Upper lobe of left lung (tissue), 6 donors: Measurements from ENCODE around the gene S100A2. TPM values are rescaled to one million over a fixed set of nuclear protein-coding genes. Genes with fewer than 3 reads are reported as not detected.
"Not testable (repeated sequence)": the region's sequence is repeated elsewhere in the genome, so short reads cannot be mapped to it uniquely, and the experiment has no call there.

Experiments used
- ATAC-seq, 2 donors: fragments of 200-7000 bp; cut with Tn5 transposase; one replicate each; pipeline ENCODE4 v1.9.1; 2022; ENCODE audit warnings: mild to moderate bottlenecking in 2 of 2, moderate library complexity in 2 of 2; ENCODE audit not compliant: low FRiP score in 2 of 2
- DNase-seq, 2 donors: peaks; one replicate each; pipeline ENCODE4 v3.0.0-alpha.2; 2019 to 2020
- H3K27ac ChIP-seq, 4 donors: fragments of 200-600 bp; sonication (generic); one replicate each; pipeline ENCODE4 v1.5.1; 2016 to 2019
- H3K27me3 ChIP-seq, 4 donors: fragments of 200-600 bp; sonication (generic); one replicate each; pipeline ENCODE4 v1.5.1; 2017 to 2019
- H3K36me3 ChIP-seq, 4 donors: fragments of 200-600 bp; sonication (generic); one replicate each; pipeline ENCODE4 v1.5.1; 2016 to 2019
- H3K4me1 ChIP-seq, 4 donors: fragments of 200-600 bp; sonication (generic); one replicate each; pipeline ENCODE4 v1.5.1; 2018 to 2019
- H3K4me3 ChIP-seq, 4 donors: fragments of 200-600 bp; sonication (generic); one replicate each; pipeline ENCODE4 v1.5.1; 2017 to 2019; ENCODE audit warnings: mild to moderate bottlenecking in 2 of 4, moderate library complexity in 1 of 4
- H3K9me3 ChIP-seq, 4 donors: fragments of 200-600 bp; sonication (generic); one replicate each; pipeline ENCODE4 v1.5.1; 2018 to 2019
- CTCF ChIP-seq, 6 experiments: fragments of 450-650 bp in 4 of 6; fragments of 200-600 bp in 2 of 6; sonication (generic) in 2 of 6; IDR thresholded peaks; one replicate each; pipeline ENCODE4 v1.5.1; 2016 to 2019; ENCODE audit warnings: antibody characterized with exemption in 6 of 6
- EP300 ChIP-seq, 4 donors: sonication (generic); formaldehyde crosslinking; IDR thresholded peaks; one replicate each; pipeline ENCODE4 v1.5.1; 2017; ENCODE audit warnings: antibody characterized with exemption in 4 of 4, control low read depth in 2 of 4
- POLR2A ChIP-seq, 4 donors: fragments of 450-650 bp; IDR thresholded peaks; one replicate each; pipeline ENCODE4 v1.5.1; 2016 to 2017; ENCODE audit warnings: antibody characterized with exemption in 4 of 4, mild to moderate bottlenecking in 2 of 4
- POLR2AphosphoS5 ChIP-seq, 2 donors: sonication (generic); formaldehyde crosslinking; IDR thresholded peaks; one replicate each; pipeline ENCODE4 v1.5.1; 2017; ENCODE audit warnings: antibody characterized with exemption in 2 of 2
- WGBS, 2 donors: methylation state at CpG; one replicate each; pipeline ENCODE4 v1.1.5; 2017 to 2018; 5-methylcytosine and 5-hydroxymethylcytosine counted together
- total RNA-seq, 6 donors: library from RNA; depleted of rRNA in 4 of 6; stranded (reverse); fragments of >200 nt in 4 of 6; gene quantifications; one replicate each; pipeline versions ENCODE4 v1.1.0 to v1.2.1, GENCODE V29; 2016 to 2021
- donor health status: DM: no; HTN: no; CAD: no; lungs with moderate emphysema.
- donor health status: DM: no; HTN: yes; CAD: no; lungs with severe emphysema.

The S100A2 gene
- total RNA-seq, 6 donors from 2014 or later = 2.0 to 12.0 (median 7.9) TPM; not detected in 1

- Histone ChIP-seq H3K27me3 (no peaks in the 10 kb centered on the region), H3K27ac (no peak overlapping the region), H3K36me3 (no peaks in the 10 kb centered on the region), H3K4me3 (no peak overlapping the region), H3K9me3 (no peaks in the 10 kb centered on the region), H3K4me1 (peaks cover 0 to 3% (median under 1%) of the 10 kb centered on the region in 4 donors)
- DNase-seq (no peak), ATAC-seq (peak in 1 of 2 donors; percentile 49)
- TF ChIP-seq CTCF (IDR thresholded peaks at IDR 0.05) (no peak), POLR2A (IDR thresholded peaks at IDR 0.05) (no peak), EP300 (IDR thresholded peaks at IDR 0.05) (no peak), POLR2AphosphoS5 (IDR thresholded peaks at IDR 0.05) (no peak)
Measured at GRCh38 chr1:153578490-153578889, 12.8 kb upstream of the S100A2 start.

GRCh38 chr1:153577624-153578051, 12.0 kb upstream of the S100A2 start:
- TF ChIP-seq EP300 (IDR thresholded peaks at IDR 0.05) (no peak), POLR2AphosphoS5 (IDR thresholded peaks at IDR 0.05) (no peak), POLR2A (IDR thresholded peaks at IDR 0.05) (no peak), CTCF (IDR thresholded peaks at IDR 0.05) (no peak)
- peak in 1 of 2 donors; percentile 59 for ATAC-seq
- no peak for DNase-seq
- Histone ChIP-seq H3K4me1 (peaks cover 6 to 11% (median 8%) of the 10 kb centered on the region in 4 donors), H3K27ac (no peak overlapping the region), H3K27me3 (no peaks in the 10 kb centered on the region), H3K9me3 (no peaks in the 10 kb centered on the region), H3K4me3 (no peak overlapping the region), H3K36me3 (no peaks in the 10 kb centered on the region)
- WGBS, 2 donors = 53 to 58% methylated on average over 9 of the region's 9 CpGs

GRCh38 chr1:153577138-153577537, 11.5 kb upstream of the S100A2 start:
- Histone ChIP-seq H3K9me3 (no peaks in the 10 kb centered on the region), H3K4me1 (peaks cover 7 to 16% (median 12%) of the 10 kb centered on the region in 4 donors), H3K36me3 (no peaks in the 10 kb centered on the region), H3K27ac (no peak overlapping the region), H3K27me3 (no peaks in the 10 kb centered on the region), H3K4me3 (no peak overlapping the region)
- TF ChIP-seq EP300 (IDR thresholded peaks at IDR 0.05) (no peak), POLR2AphosphoS5 (IDR thresholded peaks at IDR 0.05) (no peak), CTCF (IDR thresholded peaks at IDR 0.05) (no peak), POLR2A (IDR thresholded peaks at IDR 0.05) (no peak)
- ATAC-seq = peak in 1 of 2 donors; percentile 5
- DNase-seq = no peak
- WGBS, 2 donors = 54 to 57% methylated on average over 4 of the region's 4 CpGs

- WGBS, 2 donors = 76 to 90% methylated on average over 10 of the region's 10 CpGs
- H3K4me1 ChIP-seq = peaks cover 7 to 23% (median 14%) of the 10 kb centered on the region in 4 donors
- not testable (repeated sequence) for H3K27me3 ChIP-seq, DNase-seq, H3K4me3 ChIP-seq, H3K27ac ChIP-seq, H3K36me3 ChIP-seq, ATAC-seq, H3K9me3 ChIP-seq
Measured at GRCh38 chr1:153575497-153575896, 9.9 kb upstream of the S100A2 start.

GRCh38 chr1:153575081-153575491, 9.4 kb upstream of the S100A2 start:
- H3K4me1 ChIP-seq = peaks cover 7 to 23% (median 14%) of the 10 kb centered on the region in 4 donors
- not testable (repeated sequence) for ATAC-seq, H3K36me3 ChIP-seq, H3K27me3 ChIP-seq, H3K4me3 ChIP-seq, H3K9me3 ChIP-seq, H3K27ac ChIP-seq
- peak in 1 of 2 donors; percentile 73 for DNase-seq
- 96 to 100% methylated on average over 2 to 24 of the region's 35 CpGs for WGBS, 2 donors

GRCh38 chr1:153573351-153573750, 7.7 kb upstream of the S100A2 start:
- Histone ChIP-seq H3K36me3 (no peaks in the 10 kb centered on the region), H3K4me3 (no peak overlapping the region), H3K27me3 (no peaks in the 10 kb centered on the region), H3K9me3 (no peaks in the 10 kb centered on the region), H3K4me1 (peaks cover 14 to 31% (median 20%) of the 10 kb centered on the region in 4 donors), H3K27ac (peak overlapping the region; percentile 56 to 73 (median 66))
- DNase-seq (peak in 1 of 2 donors; percentile 37), ATAC-seq (no peak)
- TF ChIP-seq POLR2AphosphoS5 (IDR thresholded peaks at IDR 0.05) (no peak), POLR2A (IDR thresholded peaks at IDR 0.05) (no peak), EP300 (IDR thresholded peaks at IDR 0.05) (no peak)
- 60 to 64% methylated on average over 3 of the region's 3 CpGs for WGBS, 2 donors
